GM12864 (cell line): ENCODE measurements around the gene NMRAL1.

Experiments used
- DNase-seq: peaks from one replicate; pipeline ENCODE4 v3.0.0-alpha.2; 2011; ENCODE audit warnings: low read depth
- H3K4me3 ChIP-seq: 2 replicates; pipeline ENCODE4 v1.5.1; 2011; ENCODE audit warnings: mild to moderate bottlenecking, low read depth, low read length, control low read depth
- TF ChIP-seq, protein P1 (sequence below): IDR thresholded peaks from 2 replicates; pipeline ENCODE4 v1.5.1; 2011; ENCODE audit warnings: low read depth, mild to moderate bottlenecking, moderate library complexity, low read length, control low read depth, inconsistent platforms; ENCODE audit errors: missing control alignments

Gene NMRAL1

DNA sequence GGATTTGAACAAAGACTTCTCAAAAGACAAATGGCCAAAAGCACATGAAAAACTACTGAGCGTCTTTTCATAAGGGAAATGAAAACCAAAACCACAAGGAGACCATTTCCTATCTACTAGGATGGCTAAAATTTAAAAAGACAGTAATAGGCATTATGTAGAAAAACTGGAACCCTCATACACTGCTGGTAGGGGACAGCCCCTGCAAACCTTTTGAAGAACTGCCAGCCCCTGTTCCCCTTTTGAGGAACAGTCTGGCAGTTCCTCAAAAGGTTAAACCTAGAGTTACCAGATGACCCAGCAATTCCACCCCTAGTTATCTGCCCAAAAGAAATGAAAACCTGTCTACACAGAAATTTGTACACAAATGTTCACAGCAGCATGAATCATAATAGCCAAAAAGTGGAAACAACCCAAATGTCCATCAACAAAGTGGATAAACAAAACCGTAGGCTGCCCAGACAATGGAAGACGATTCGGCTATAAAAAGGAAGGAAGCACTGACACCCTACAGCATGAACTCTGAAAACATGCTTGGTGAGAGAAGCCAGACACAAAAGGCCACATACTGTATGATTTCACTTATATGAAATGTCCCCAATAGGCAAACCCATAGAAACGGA lies 41.3 kb upstream of the NMRAL1 start:
- TF ChIP-seq, protein P1, sequence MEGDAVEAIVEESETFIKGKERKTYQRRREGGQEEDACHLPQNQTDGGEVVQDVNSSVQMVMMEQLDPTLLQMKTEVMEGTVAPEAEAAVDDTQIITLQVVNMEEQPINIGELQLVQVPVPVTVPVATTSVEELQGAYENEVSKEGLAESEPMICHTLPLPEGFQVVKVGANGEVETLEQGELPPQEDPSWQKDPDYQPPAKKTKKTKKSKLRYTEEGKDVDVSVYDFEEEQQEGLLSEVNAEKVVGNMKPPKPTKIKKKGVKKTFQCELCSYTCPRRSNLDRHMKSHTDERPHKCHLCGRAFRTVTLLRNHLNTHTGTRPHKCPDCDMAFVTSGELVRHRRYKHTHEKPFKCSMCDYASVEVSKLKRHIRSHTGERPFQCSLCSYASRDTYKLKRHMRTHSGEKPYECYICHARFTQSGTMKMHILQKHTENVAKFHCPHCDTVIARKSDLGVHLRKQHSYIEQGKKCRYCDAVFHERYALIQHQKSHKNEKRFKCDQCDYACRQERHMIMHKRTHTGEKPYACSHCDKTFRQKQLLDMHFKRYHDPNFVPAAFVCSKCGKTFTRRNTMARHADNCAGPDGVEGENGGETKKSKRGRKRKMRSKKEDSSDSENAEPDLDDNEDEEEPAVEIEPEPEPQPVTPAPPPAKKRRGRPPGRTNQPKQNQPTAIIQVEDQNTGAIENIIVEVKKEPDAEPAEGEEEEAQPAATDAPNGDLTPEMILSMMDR: no peak
- H3K4me3 ChIP-seq: no peak overlapping the region
- DNase-seq: peak; percentile 39

DNA sequence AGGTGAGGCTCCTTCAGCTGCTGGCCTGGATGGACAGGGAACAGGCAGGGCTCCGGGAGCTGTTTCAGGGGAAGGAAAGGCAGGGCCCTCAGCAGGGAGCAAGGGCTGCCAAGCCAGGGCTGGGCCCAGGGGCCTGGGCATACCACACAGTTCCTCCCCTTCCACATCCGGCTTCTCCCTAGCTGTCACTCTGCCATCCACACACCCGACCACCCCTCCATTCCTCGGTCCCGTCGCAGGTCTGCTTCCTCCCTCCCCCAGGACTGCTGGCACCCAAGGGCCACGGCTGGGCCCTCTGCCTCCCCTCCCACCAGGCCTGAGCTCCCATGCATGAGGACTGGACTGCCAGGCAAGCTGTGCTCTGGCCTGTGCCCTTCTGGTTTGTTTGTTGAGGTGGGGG lies 40.2 kb upstream of the NMRAL1 start:
- TF ChIP-seq, protein P1: no peak
- no peak for DNase-seq

DNA sequence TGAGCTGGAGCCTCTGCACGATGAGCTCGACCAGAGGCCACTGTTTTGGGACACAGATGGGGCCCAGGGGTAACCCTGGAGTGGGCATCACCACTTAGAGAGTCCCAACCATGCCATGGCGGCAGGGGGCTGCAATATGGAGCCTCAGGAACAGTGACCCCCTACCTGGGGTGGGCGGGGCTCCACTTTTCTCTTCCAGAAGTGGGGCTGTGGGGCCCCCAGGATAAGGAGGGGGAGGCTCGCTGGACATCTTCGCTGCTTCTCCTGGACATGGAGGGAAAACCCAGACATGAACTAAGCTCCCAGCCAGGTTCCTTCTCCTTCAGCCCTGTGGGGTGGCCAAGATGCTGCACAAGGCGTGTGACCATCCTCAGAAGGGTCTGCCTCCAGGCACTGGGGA lies 39.5 kb upstream of the NMRAL1 start:
- no peak overlapping the region for H3K4me3 ChIP-seq
- no peak for DNase-seq
- TF ChIP-seq, protein P1: no peak

More for the DNA sequence above, 40.2 kb upstream of the NMRAL1 start:
- no peak overlapping the region for H3K4me3 ChIP-seq

DNA sequence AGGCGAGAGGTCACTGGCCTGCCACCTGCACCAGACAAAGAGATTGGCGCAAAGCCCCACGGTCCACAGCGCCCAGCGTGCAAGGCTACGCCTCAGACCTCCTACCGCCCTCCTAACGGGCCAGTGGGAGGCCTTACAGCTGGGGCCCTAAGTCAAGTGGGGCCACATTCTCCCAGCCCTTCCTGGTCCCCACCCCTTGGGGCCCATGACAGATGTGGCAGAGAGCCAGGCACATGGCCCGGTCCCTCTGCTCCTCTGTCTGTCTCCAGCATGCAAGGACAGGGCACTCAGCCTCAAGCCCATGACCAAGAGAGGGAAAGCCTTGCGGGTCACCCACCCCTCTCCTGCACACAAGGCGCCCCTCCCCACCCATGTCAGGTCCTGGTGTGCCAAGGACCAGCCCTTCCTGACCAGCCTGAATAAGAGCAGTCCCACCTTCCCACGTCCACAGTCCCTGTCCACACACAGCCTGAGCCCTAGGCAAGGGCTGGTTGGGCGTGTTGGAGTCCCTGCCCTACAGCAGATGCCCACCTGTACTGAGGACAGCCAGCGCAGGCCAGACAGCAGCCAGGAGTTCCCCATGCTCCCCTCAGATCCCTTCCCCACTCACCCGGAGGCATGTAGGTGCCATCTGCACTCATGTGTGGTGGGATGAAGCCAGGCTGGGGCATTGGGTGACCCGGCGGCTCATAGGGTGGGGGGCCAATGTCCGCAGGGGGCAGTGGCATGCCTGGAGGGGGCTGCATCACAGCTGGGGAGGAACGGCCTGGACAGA lies 38.8 kb upstream of the NMRAL1 start:
- TF ChIP-seq, protein P1: no peak
- no peak overlapping the region for H3K4me3 ChIP-seq
- no peak for DNase-seq

DNA sequence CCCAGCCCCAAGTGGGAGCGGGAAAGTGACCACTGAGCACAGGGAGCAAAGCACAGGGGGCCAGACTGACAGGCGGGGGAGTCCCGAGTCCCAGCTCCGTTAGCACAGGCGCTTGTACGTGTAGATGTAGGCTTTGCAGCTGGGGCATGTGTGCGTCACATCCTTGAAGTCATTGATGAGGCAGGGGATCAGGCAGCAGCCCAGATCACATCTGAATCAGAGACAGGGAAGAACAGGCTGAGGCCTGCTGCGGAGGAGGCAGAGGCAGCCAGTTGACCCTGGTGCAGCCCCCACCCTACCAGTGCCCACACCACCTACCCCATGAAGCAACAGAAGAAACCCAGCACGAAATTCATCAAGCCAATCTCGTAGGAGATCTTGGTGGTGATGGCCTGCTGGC lies 38.0 kb upstream of the NMRAL1 start:
- TF ChIP-seq, protein P1: no peak
- no peak overlapping the region for H3K4me3 ChIP-seq
- no peak for DNase-seq

DNA sequence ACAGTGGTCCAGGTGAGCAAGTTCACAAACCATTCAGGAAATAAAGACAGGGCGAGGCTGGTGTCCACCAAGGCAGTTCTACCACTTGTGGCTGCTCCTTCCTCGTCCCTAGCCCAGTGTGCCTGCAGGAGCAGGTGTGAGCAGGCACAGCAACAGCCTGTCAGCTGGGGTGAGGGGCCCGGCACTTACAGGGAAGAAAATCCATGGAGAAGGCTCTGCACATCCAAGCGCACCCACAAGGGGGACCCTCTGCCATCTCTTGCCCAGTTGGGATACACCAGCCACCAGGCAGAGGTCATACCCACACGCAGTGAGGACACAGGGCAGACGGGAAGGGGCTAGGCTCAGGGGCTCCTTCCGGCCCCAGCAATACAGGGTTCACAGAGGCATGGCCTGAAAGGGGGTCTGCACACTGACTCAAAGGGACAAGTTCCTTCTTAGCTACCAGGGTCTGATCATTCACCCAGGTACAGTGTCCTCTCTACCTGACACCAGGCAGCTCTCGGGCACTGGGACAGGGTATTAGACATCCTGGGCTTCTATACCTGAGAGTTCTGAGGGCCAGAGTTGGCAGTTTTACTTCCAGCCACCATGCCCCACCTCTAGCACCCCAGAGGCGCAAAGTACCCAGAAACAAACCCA lies 37.1 kb upstream of the NMRAL1 start:
- TF ChIP-seq, protein P1: peak; percentile 31
- no peak overlapping the region for H3K4me3 ChIP-seq
- DNase-seq: no peak
